WTC11 (cell line): Measurements from ENCODE around the gene ZBTB12. TPM values are rescaled to one million over a fixed set of nuclear protein-coding genes. Genes with fewer than 3 reads are reported as not detected.

ENCODE experiments used
- ATAC-seq: fragments of 200-7000 bp; cut with Tn5 transposase; 2 replicates; pipeline ENCODE4 v1.10.0; 2021; ENCODE audit warnings: mild to moderate bottlenecking, moderate library complexity
- CTCF ChIA-PET: fragments of 300-600 bp; sonication (Branson Sonifier 250); formaldehyde crosslinking; loops from one replicate; lab custom pipeline; 2021; ENCODE audit warnings: antibody characterized with exemption; lab: Charles Lee
- POLR2A ChIA-PET: fragments of 350-600 bp; sonication (Branson Sonifier 250); formaldehyde crosslinking; loops from one replicate; lab custom pipeline; 2021; ENCODE audit warnings: antibody characterized with exemption; lab: Charles Lee
- DNase-seq: peaks from one replicate; pipeline ENCODE4 v3.0.0; 2021; ENCODE audit warnings: low spot score
- H3K27ac Mint-ChIP-seq: 2 replicates; pipeline ENCODE4 v1.8.0; 2021; ENCODE audit warnings: mixed read lengths
- H3K27me3 Mint-ChIP-seq: 2 replicates; pipeline ENCODE4 v1.8.0; 2021; ENCODE audit warnings: low read depth, mild to moderate bottlenecking, moderate library complexity, mixed read lengths
- H3K36me3 Mint-ChIP-seq: 2 replicates; pipeline ENCODE4 v1.8.0; 2021; ENCODE audit warnings: mixed read lengths
- H3K4me1 Mint-ChIP-seq: 2 replicates; pipeline ENCODE4 v1.8.0; 2022; ENCODE audit warnings: mixed read lengths
- H3K4me3 Mint-ChIP-seq: 2 replicates; pipeline ENCODE4 v1.8.0; 2021; ENCODE audit warnings: mild to moderate bottlenecking, moderate library complexity, mixed read lengths
- H3K9me3 Mint-ChIP-seq: 2 replicates; pipeline ENCODE4 v1.8.0; 2021; ENCODE audit warnings: mixed read lengths
- CDX4 ChIP-seq: fragments of 250-450 bp; sonication (Bioruptor Pico); IDR thresholded peaks from 2 replicates; pipeline ENCODE4 v1.9.0; 2021; ENCODE audit warnings: moderate library complexity, mild to moderate bottlenecking, inconsistent platforms, borderline replicate concordance
- CREB1 ChIP-seq: sonication (generic); formaldehyde crosslinking; IDR thresholded peaks from 2 replicates; pipeline ENCODE4 v1.8.0; 2023; ENCODE audit warnings: mild to moderate bottlenecking, missing genetic modification reagents
- CREM ChIP-seq: sonication (generic); formaldehyde crosslinking; IDR thresholded peaks from 2 replicates; pipeline ENCODE4 v1.8.1; 2022; ENCODE audit warnings: mild to moderate bottlenecking, missing genetic modification reagents, moderate library complexity
- CTCF ChIP-seq: fragments of 200-600 bp; IDR thresholded peaks from 2 replicates; pipeline ENCODE4 v1.8.0; 2022; ENCODE audit warnings: antibody characterized with exemption
- EMX1 ChIP-seq: fragments of 250-450 bp; sonication (Bioruptor Pico); IDR thresholded peaks from 2 replicates; pipeline ENCODE4 v1.8.0; 2021; ENCODE audit warnings: mild to moderate bottlenecking
- FOXJ3 ChIP-seq: sonication (generic); formaldehyde crosslinking; IDR thresholded peaks from 2 replicates; pipeline ENCODE4 v1.9.0; 2021; ENCODE audit warnings: missing genetic modification reagents, mild to moderate bottlenecking, borderline replicate concordance
- PREB ChIP-seq: sonication (generic); formaldehyde crosslinking; IDR thresholded peaks from 2 replicates; pipeline ENCODE4 v1.8.1; 2022; ENCODE audit warnings: mild to moderate bottlenecking, missing genetic modification reagents, moderate library complexity, borderline replicate concordance
- PRRX2 ChIP-seq: fragments of 250-450 bp; sonication (Bioruptor Pico); IDR thresholded peaks from 2 replicates; pipeline ENCODE4 v1.8.0; 2021; ENCODE audit warnings: mild to moderate bottlenecking
- RORB ChIP-seq: fragments of 250-450 bp; sonication (Bioruptor Pico); IDR thresholded peaks from 2 replicates; pipeline ENCODE4 v1.9.0; 2021; ENCODE audit warnings: mild to moderate bottlenecking
- SMAD3 ChIP-seq: sonication (generic); formaldehyde crosslinking; IDR thresholded peaks from 2 replicates; pipeline ENCODE4 v1.8.0; 2022; ENCODE audit warnings: missing genetic modification reagents, mild to moderate bottlenecking, borderline replicate concordance
- TEAD1 ChIP-seq: sonication (generic); formaldehyde crosslinking; IDR thresholded peaks from 2 replicates; pipeline ENCODE4 v1.8.0; 2022; ENCODE audit warnings: mild to moderate bottlenecking, missing genetic modification reagents
- ZNF138 ChIP-seq: sonication (generic); formaldehyde crosslinking; conservative IDR thresholded peaks from 2 replicates; pipeline ENCODE4 v1.8.1; 2022; ENCODE audit warnings: mild to moderate bottlenecking, moderate library complexity, missing genetic modification reagents
- ZNF263 ChIP-seq: sonication (generic); formaldehyde crosslinking; IDR thresholded peaks from 2 replicates; pipeline ENCODE4 v1.8.1; 2022; ENCODE audit warnings: low read depth, mild to moderate bottlenecking, moderate library complexity, missing genetic modification reagents
- ZNF317 ChIP-seq: sonication (generic); formaldehyde crosslinking; IDR thresholded peaks from 2 replicates; pipeline ENCODE4 v1.8.1; 2023; ENCODE audit warnings: low read depth, mild to moderate bottlenecking, moderate library complexity, missing genetic modification reagents, borderline replicate concordance
- total RNA-seq: library from RNA; stranded (reverse); gene quantifications from 3 replicates; pipeline ENCODE4 v1.2.3, GENCODE V29; 2021
- TF ChIP-seq, protein P1 (sequence below): sonication (generic); formaldehyde crosslinking; IDR thresholded peaks from 2 replicates; pipeline ENCODE4 v1.8.0; 2022; ENCODE audit warnings: missing genetic modification reagents
- TF ChIP-seq, protein P2 (sequence below): sonication (generic); formaldehyde crosslinking; conservative IDR thresholded peaks from 2 replicates; pipeline ENCODE4 v1.8.1; 2022; ENCODE audit warnings: mild to moderate bottlenecking, missing genetic modification reagents

Gene ZBTB12
- total RNA-seq, 1 experiment from 2014 or later = 24.0 TPM

GRCh38 chr6:31922942-31923341 lies 21.1 kb upstream of the ZBTB12 start (continued):
- TF ChIP-seq, protein P1, sequence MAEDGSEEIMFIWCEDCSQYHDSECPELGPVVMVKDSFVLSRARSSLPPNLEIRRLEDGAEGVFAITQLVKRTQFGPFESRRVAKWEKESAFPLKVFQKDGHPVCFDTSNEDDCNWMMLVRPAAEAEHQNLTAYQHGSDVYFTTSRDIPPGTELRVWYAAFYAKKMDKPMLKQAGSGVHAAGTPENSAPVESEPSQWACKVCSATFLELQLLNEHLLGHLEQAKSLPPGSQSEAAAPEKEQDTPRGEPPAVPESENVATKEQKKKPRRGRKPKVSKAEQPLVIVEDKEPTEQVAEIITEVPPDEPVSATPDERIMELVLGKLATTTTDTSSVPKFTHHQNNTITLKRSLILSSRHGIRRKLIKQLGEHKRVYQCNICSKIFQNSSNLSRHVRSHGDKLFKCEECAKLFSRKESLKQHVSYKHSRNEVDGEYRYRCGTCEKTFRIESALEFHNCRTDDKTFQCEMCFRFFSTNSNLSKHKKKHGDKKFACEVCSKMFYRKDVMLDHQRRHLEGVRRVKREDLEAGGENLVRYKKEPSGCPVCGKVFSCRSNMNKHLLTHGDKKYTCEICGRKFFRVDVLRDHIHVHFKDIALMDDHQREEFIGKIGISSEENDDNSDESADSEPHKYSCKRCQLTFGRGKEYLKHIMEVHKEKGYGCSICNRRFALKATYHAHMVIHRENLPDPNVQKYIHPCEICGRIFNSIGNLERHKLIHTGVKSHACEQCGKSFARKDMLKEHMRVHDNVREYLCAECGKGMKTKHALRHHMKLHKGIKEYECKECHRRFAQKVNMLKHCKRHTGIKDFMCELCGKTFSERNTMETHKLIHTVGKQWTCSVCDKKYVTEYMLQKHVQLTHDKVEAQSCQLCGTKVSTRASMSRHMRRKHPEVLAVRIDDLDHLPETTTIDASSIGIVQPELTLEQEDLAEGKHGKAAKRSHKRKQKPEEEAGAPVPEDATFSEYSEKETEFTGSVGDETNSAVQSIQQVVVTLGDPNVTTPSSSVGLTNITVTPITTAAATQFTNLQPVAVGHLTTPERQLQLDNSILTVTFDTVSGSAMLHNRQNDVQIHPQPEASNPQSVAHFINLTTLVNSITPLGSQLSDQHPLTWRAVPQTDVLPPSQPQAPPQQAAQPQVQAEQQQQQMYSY (CRISPR knock-in tag) = no peak

DNA sequence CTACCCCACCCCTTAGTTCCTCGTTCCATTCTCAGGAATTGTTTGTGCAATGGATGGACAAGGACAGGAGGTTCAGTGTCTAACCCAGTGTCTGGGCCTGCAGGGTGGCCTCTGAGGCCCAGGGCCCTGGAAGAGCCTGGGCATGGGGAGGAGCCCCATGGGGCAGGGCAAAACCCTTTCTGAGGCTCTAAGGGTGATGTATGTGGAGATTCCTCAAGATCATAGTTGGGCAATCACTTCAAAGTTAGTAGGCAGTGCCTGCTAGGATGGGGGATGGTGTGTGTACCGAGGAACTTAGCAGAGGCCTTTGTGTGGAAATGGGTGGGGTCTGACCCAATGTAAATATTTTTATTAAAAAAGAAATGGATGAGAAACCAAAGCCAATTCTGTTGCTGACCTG lies 18.9 kb upstream of the ZBTB12 start:
- Mint-ChIP-seq H3K4me1 (no peaks in the 10 kb centered on the region), H3K4me3 (no peak overlapping the region), H3K36me3 (no peaks in the 10 kb centered on the region), H3K9me3 (no peaks in the 10 kb centered on the region)
- POLR2A ChIA-PET = interaction anchor here (0.8 kb wide), 1 partner anchor 14 kb away, joined by 3 read pairs; no protein-coding TSS in a partner anchor
- no peak for TF ChIP-seq SMAD3 (CRISPR knock-in tag)
- no peak for TF ChIP-seq ZNF263
- TF ChIP-seq EMX1 (CRISPR knock-in tag) = no peak
- TF ChIP-seq TEAD1 (CRISPR knock-in tag) = no peak
- no peak for TF ChIP-seq CREB1 (CRISPR knock-in tag)
- TF ChIP-seq FOXJ3 (CRISPR knock-in tag) = no peak
- TF ChIP-seq, protein P2, sequence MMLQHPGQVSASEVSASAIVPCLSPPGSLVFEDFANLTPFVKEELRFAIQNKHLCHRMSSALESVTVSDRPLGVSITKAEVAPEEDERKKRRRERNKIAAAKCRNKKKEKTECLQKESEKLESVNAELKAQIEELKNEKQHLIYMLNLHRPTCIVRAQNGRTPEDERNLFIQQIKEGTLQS (CRISPR knock-in tag) = no peak
- no peak for TF ChIP-seq PREB (CRISPR knock-in tag)
- TF ChIP-seq, protein P1 (CRISPR knock-in tag) = no peak
- TF ChIP-seq, all 79 proteins: peak for 0
- ATAC-seq (no peak), DNase-seq (no peak)
- CTCF ChIA-PET = interaction anchor here (0.6 kb wide), 1 partner anchor 917 kb away, joined by 3 read pairs; no protein-coding TSS in a partner anchor
- Mint-ChIP-seq H3K27ac (no peak overlapping the region), H3K27me3 (peaks cover 2% of the 10 kb centered on the region)

GRCh38 chr6:31919624-31920303 lies 17.9 kb upstream of the ZBTB12 start:
- DNase-seq = no peak
- ATAC-seq = no peak
- no peaks in the 10 kb centered on the region for H3K4me1 Mint-ChIP-seq
- ChIA-PET POLR2A (no interaction called here), CTCF (interaction anchor here (0.7 to 1.0 kb wide), 3 partner anchors 14 to 85 kb away, joined by 3 to 5 read pairs (median 3); no protein-coding TSS in a partner anchor)
- TF ChIP-seq CREM (no peak), PRRX2 (CRISPR knock-in tag) (no peak), RORB (CRISPR knock-in tag) (no peak), CDX4 (CRISPR knock-in tag) (no peak), ZNF138 (CRISPR knock-in tag) (no peak), ZNF317 (no peak), CTCF (no peak), SMAD3 (CRISPR knock-in tag) (no peak)
- TF ChIP-seq, protein P2 (CRISPR knock-in tag) = no peak
- no peak overlapping the region for H3K4me3 Mint-ChIP-seq
- no peaks in the 10 kb centered on the region; the same call in 1 of the 2 replicates for H3K27me3 Mint-ChIP-seq
- no peaks in the 10 kb centered on the region for H3K36me3 Mint-ChIP-seq
- H3K9me3 Mint-ChIP-seq = peaks cover 5% of the 10 kb centered on the region; the same call in 1 of the 2 replicates
- H3K27ac Mint-ChIP-seq = no peak overlapping the region
